IPS-20b (cell line): ENCODE data around the gene C4orf33.
"Not testable (repeated sequence)": the region's sequence is repeated elsewhere in the genome, so short reads cannot be mapped to it uniquely, and the experiment has no call there.

Source experiments
- H3K27ac ChIP-seq: one replicate; pipeline ENCODE4 v1.5.1; 2013; ENCODE audit warnings: low read length
- H3K27me3 ChIP-seq: 2 replicates; pipeline ENCODE4 v1.6.1; 2013; ENCODE audit warnings: mild to moderate bottlenecking, low read length, inconsistent platforms; ENCODE audit not compliant: insufficient read depth
- H3K36me3 ChIP-seq: 2 replicates; pipeline ENCODE4 v1.6.1; 2013; ENCODE audit warnings: low read depth, mild to moderate bottlenecking, inconsistent platforms, low read length, moderate library complexity; ENCODE audit not compliant: insufficient read depth
- H3K4me1 ChIP-seq: 2 replicates; pipeline ENCODE4 v1.6.1; 2013; ENCODE audit warnings: mild to moderate bottlenecking, control low read depth, inconsistent platforms, low read length, moderate library complexity; ENCODE audit not compliant: insufficient read depth
- H3K4me3 ChIP-seq: 2 replicates; pipeline ENCODE4 v1.5.1; 2013; ENCODE audit warnings: mild to moderate bottlenecking, low read length, inconsistent platforms
- H3K9ac ChIP-seq: 2 replicates; pipeline ENCODE4 v1.6.1; 2013; ENCODE audit warnings: low read depth, mild to moderate bottlenecking, inconsistent platforms, low read length, moderate library complexity
- H3K9me3 ChIP-seq: 2 replicates; pipeline ENCODE4 v1.6.1; 2013; ENCODE audit warnings: mild to moderate bottlenecking, low read depth, low read length, inconsistent platforms; ENCODE audit not compliant: insufficient read depth

Gene C4orf33, protein sequence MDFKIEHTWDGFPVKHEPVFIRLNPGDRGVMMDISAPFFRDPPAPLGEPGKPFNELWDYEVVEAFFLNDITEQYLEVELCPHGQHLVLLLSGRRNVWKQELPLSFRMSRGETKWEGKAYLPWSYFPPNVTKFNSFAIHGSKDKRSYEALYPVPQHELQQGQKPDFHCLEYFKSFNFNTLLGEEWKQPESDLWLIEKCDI

DNA sequence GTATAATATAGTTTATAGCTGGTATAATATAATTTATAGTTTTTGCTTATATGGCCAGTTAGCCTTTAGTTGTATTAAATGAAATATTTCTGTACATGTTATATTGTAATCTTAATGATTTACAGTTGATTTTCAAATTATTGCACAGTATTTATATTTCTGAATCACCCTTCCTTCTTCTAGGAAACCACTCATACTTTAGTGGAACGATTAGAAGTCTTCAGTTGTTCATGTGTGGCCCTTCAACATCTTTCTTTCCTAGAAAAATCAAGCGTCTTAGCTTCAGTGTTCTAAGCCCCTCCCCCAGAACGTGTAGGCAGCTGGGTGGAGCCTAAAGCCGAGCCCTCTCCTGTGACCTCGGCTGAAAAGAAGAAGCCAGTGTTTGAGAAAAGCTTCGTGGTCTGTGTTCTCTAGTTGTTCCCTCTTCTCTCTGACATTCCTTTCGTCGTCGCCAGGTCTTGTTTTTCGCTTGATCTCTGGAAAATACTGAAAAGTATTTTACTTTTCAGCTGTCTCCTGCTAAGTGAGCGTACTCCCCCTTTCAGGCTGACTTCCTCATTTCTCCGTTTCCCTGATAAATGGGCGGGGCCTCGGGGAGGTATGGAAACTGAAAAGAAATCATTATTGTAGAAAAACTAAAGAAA lies at the start of gene C4orf33:
C4orf33 (plus strand) TSS at position 342 of the 644 bp plus-strand sequence. CDS start 6,459 bp downstream, outside the sequence.
- H3K4me1 ChIP-seq: peaks cover 4% of the 10 kb centered on the region
- H3K36me3 ChIP-seq: no peaks in the 10 kb centered on the region
- peak within 1 kb of the TSS; percentile 86 for H3K4me3 ChIP-seq
- H3K9me3 ChIP-seq: no peaks in the 10 kb centered on the region
- H3K9ac ChIP-seq: peak within 1 kb of the TSS; percentile 64; the same call in 1 of the 2 replicates
- no peak within 1 kb of the TSS for H3K27ac ChIP-seq
- H3K27me3 ChIP-seq: no peaks in the 10 kb centered on the region

DNA sequence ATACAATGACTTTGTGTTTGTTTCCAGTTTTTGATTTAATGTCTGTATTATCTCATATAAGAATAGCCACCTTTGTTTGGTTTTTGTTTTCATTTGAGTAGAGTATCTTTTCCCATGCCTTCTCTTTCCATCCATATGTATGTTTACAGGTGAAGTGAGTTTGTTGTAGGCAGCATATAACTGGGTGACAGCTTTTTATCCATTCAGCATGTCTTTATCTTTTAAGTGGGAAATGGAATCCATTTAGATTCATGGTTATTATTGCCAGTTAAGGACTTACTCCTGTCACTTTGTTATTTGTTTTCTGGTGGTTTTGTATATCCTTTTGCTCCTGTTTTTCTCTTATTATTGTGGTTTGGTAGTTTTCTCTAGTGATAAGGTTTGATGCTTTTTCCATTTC lies 36.9 kb upstream of the C4orf33 start:
- no peak overlapping the region for H3K9ac ChIP-seq
- H3K9me3 ChIP-seq: peaks cover 90% of the 10 kb centered on the region
- H3K4me1 ChIP-seq: no peaks in the 10 kb centered on the region
- H3K27ac ChIP-seq: no peak overlapping the region
- peaks cover 16% of the 10 kb centered on the region for H3K36me3 ChIP-seq
- H3K27me3 ChIP-seq: no peaks in the 10 kb centered on the region
- no peak overlapping the region for H3K4me3 ChIP-seq

DNA sequence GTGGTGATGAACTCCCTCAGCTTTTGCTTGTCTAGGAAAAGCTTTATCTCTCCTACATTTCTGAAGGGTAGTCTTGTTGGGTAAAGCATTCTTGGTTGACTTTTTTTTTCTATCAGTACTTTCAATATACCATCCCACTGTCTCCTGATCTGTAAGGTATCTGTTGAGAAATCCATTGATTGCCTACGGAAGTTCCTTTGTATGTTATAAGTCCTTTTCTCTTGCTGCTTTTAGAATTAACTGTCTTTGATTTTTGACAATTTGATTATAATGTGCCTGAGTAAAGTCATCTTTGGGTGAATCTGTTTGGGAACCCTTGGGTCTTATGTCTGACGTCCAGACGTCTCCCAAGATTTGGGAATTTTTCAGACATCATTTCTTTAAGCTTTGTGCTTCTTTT lies 33.4 kb upstream of the C4orf33 start:
- Histone ChIP-seq H3K9me3 (peaks cover 60% of the 10 kb centered on the region), H3K27ac (no peak overlapping the region), H3K9ac (no peak overlapping the region), H3K4me1 (no peaks in the 10 kb centered on the region), H3K36me3 (peaks cover 16% of the 10 kb centered on the region), H3K27me3 (no peaks in the 10 kb centered on the region), H3K4me3 (no peak overlapping the region)

GRCh38 chr4:129063640-129064039 lies 32.3 kb upstream of the C4orf33 start:
- peaks cover 51% of the 10 kb centered on the region for H3K9me3 ChIP-seq
- peaks cover 16% of the 10 kb centered on the region for H3K36me3 ChIP-seq
- H3K4me1 ChIP-seq: no peaks in the 10 kb centered on the region

DNA sequence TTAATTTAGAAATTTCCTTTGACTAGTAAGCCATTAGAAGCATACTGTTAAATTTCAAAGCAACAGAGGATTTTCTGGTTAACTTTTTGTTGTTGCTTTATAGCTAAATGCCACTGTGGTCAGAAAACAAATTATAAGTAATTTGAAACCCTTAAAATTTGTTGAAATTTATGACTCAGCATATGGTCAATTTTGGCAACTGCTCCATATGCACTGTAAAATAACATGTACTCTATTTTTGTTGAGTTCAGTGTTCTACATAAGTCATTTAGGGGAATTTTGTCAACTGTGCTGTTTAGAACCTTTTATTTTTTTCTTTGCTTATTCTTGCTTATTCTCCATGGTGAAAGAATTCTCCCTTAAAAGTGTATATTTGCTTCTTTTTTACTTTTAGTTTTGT lies 31.2 kb upstream of the C4orf33 start:
- peaks cover 40% of the 10 kb centered on the region for H3K9me3 ChIP-seq
- no peaks in the 10 kb centered on the region for H3K4me1 ChIP-seq
- H3K27ac ChIP-seq: no peak overlapping the region
- H3K9ac ChIP-seq: no peak overlapping the region
- no peaks in the 10 kb centered on the region for H3K27me3 ChIP-seq
- peaks cover 16% of the 10 kb centered on the region for H3K36me3 ChIP-seq
- no peak overlapping the region for H3K4me3 ChIP-seq

More at GRCh38 chr4:129063640-129064039, 32.3 kb upstream of the C4orf33 start:
- Histone ChIP-seq H3K4me3 (no peak overlapping the region; the same call in 1 of the 2 replicates), H3K27ac (no peak overlapping the region), H3K9ac (no peak overlapping the region), H3K27me3 (no peaks in the 10 kb centered on the region)

- not testable (repeated sequence) for H3K27me3 ChIP-seq, H3K4me3 ChIP-seq, H3K27ac ChIP-seq, H3K9ac ChIP-seq, H3K4me1 ChIP-seq
- Histone ChIP-seq H3K9me3 (peaks cover 16% of the 10 kb centered on the region), H3K36me3 (peaks cover 13% of the 10 kb centered on the region)
Measured at GRCh38 chr4:129069537-129069936, 26.4 kb upstream of the C4orf33 start.

- Histone ChIP-seq H3K27ac (no peak overlapping the region), H3K4me1 (no peaks in the 10 kb centered on the region), H3K4me3 (no peak overlapping the region), H3K27me3 (no peaks in the 10 kb centered on the region), H3K36me3 (peaks cover 48% of the 10 kb centered on the region), H3K9me3 (peaks cover 25% of the 10 kb centered on the region), H3K9ac (no peak overlapping the region)
Measured at GRCh38 chr4:129077326-129077725, 18.6 kb upstream of the C4orf33 start.

DNA sequence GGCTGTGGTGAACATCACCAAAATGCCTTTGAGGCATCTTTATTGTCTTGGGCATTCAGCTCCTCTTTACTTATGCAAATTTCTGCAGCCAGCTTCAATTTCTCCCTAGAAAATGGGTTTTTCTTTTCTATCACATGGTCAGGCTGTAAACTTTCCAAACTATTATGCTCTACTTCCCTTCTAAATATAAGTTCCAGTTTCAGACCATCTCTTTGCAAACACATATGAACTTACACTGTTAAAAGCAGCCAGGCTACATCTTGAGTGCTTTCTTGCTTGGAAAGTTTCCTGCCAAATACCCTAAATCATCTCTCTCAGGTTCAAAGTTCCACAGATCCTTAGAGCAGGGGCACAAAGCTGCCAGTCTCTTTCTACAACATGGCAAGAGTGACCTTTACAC lies 15.8 kb upstream of the C4orf33 start:
- no peak overlapping the region for H3K9ac ChIP-seq
- no peak overlapping the region for H3K27ac ChIP-seq
- no peaks in the 10 kb centered on the region for H3K4me1 ChIP-seq
- H3K9me3 ChIP-seq: peaks cover 18% of the 10 kb centered on the region
- H3K4me3 ChIP-seq: no peak overlapping the region
- peaks cover 40% of the 10 kb centered on the region for H3K36me3 ChIP-seq
- no peaks in the 10 kb centered on the region for H3K27me3 ChIP-seq

DNA sequence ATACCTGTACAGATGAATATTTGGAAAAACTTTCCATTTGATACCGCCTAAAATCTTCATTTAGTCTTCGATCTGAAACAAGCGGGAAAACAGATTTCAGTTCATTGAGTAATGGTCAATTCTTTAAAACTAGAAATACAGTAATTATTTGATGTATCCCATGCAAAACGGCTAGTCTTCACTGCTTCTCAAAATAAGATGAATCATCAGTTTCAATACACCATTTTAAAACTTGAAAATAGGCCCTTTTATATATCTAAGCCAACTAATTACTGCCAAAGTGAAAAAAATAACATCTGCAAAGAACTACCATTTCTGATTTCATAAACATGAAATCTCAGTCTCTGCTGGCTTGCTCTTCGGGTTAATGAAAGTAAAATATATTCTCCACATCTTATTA lies 13.7 kb upstream of the C4orf33 start:
- H3K36me3 ChIP-seq: peaks cover 39% of the 10 kb centered on the region

GRCh38 chr4:129085472-129085871 lies 10.5 kb upstream of the C4orf33 start:
- Histone ChIP-seq H3K27ac (no peak overlapping the region), H3K9me3 (peaks cover 10% of the 10 kb centered on the region; the same call in 1 of the 2 replicates), H3K4me1 (no peaks in the 10 kb centered on the region), H3K27me3 (no peaks in the 10 kb centered on the region), H3K4me3 (no peak overlapping the region), H3K36me3 (peaks cover 11% of the 10 kb centered on the region), H3K9ac (no peak overlapping the region)

More for the DNA sequence above, 13.7 kb upstream of the C4orf33 start:
- no peaks in the 10 kb centered on the region for H3K4me1 ChIP-seq
- no peak overlapping the region for H3K4me3 ChIP-seq
- peaks cover 22% of the 10 kb centered on the region for H3K9me3 ChIP-seq
- H3K27ac ChIP-seq: no peak overlapping the region
- no peak overlapping the region for H3K9ac ChIP-seq
- no peaks in the 10 kb centered on the region for H3K27me3 ChIP-seq

DNA sequence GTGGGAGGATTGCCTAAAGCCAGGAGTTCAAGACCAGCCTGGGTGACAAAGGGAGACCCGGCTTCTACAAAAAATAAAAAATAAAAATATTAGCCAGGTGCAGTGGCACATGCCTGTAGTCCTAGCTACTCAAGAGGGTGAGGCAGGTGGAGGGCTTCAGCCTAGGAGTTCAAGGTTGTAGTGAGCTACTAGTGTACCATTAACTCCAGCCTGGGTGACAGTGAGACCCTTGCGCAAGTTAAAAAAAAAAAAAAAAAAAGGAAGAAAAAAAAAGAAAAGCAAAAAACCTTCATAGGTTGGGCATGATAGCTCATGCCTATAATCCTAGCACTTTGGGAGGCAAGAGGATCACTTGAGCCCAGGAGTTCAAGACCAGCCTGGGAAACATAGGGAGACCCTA lies 8.4 kb upstream of the C4orf33 start:
- Histone ChIP-seq H3K27me3 (no peaks in the 10 kb centered on the region), H3K27ac (no peak overlapping the region), H3K36me3 (no peaks in the 10 kb centered on the region), H3K9ac (no peak overlapping the region), H3K9me3 (0 out of 2 replicates have a peak, but pooled peaks cover 3% of the 10 kb centered on the region), H3K4me3 (no peak overlapping the region), H3K4me1 (peaks cover 4% of the 10 kb centered on the region)

GRCh38 chr4:129092631-129093190 lies 3.2 kb upstream of the C4orf33 start:
- H3K9me3 ChIP-seq: no peaks in the 10 kb centered on the region
- peaks cover 4% of the 10 kb centered on the region for H3K4me1 ChIP-seq
- H3K9ac ChIP-seq: peak overlapping the region; percentile 79; the same call in 1 of the 2 replicates
- H3K27ac ChIP-seq: peak overlapping the region; percentile 37
- H3K27me3 ChIP-seq: no peaks in the 10 kb centered on the region
- H3K4me3 ChIP-seq: peak overlapping the region; percentile 90
- H3K36me3 ChIP-seq: no peaks in the 10 kb centered on the region
